GM06990 (cell line): Measurements from ENCODE around the gene DNHD1.
A peak's percentile ranks its signal among the peaks of the same experiment; 100 is the strongest.

ENCODE experiments used
- DNase-seq: peaks from one replicate; pipeline ENCODE4 v3.0.0-alpha.2; 2011; ENCODE audit not compliant: insufficient read length; ENCODE audit errors: extremely low read depth
- H3K27me3 ChIP-seq: replicated peaks from 2 replicates; pipeline ENCODE4 v1.6.0; 2011; ENCODE audit warnings: low read length; ENCODE audit not compliant: control insufficient read depth, insufficient read depth
- H3K36me3 ChIP-seq: 2 replicates; pipeline ENCODE4 v1.5.1; 2011; ENCODE audit warnings: low read length; ENCODE audit not compliant: control insufficient read depth, insufficient read depth
- H3K4me3 ChIP-seq: replicated peaks from 2 replicates; pipeline ENCODE4 v1.5.1; 2011; ENCODE audit warnings: low read depth, mild to moderate bottlenecking, control low read depth, low read length
- CTCF ChIP-seq: IDR thresholded peaks from 2 replicates; pipeline ENCODE4 v1.5.1; 2011; ENCODE audit warnings: low read length, control low read depth, mild to moderate bottlenecking, inconsistent platforms; ENCODE audit not compliant: insufficient read depth, poor library complexity, severe bottlenecking

The DNHD1 gene

GRCh38 chr11:6606471-6607189 is 109.5 kb downstream of the DNHD1 start:
- H3K4me3 ChIP-seq, result peak overlapping the region; percentile 12
- no peaks in the 10 kb centered on the region for H3K27me3 ChIP-seq
- peaks cover 19% of the 10 kb centered on the region for H3K36me3 ChIP-seq
- TF ChIP-seq CTCF, result no peak
- peak; percentile 83 for DNase-seq

GRCh38 chr11:6607190-6607795 is 110.2 kb downstream of the DNHD1 start:
- peak overlapping the region; percentile 9; the same call in 1 of the 2 replicates for H3K4me3 ChIP-seq
- no peak for DNase-seq
- no peak for TF ChIP-seq CTCF
- no peaks in the 10 kb centered on the region for H3K27me3 ChIP-seq
- peaks cover 18% of the 10 kb centered on the region for H3K36me3 ChIP-seq

GRCh38 chr11:6608011-6608410 is 110.9 kb downstream of the DNHD1 start:
- no peaks in the 10 kb centered on the region for H3K27me3 ChIP-seq
- H3K4me3 ChIP-seq, result no peak overlapping the region
- H3K36me3 ChIP-seq, result peaks cover 18% of the 10 kb centered on the region
- TF ChIP-seq CTCF, result no peak
- DNase-seq, result no peak

GRCh38 chr11:6608726-6609501 is 111.8 kb downstream of the DNHD1 start:
- TF ChIP-seq CTCF, result no peak
- peaks cover 18% of the 10 kb centered on the region for H3K36me3 ChIP-seq

GRCh38 chr11:6609502-6610015 is 112.5 kb downstream of the DNHD1 start:
- no peak for DNase-seq
- H3K4me3 ChIP-seq, result no peak overlapping the region
- H3K36me3 ChIP-seq, result peaks cover 18% of the 10 kb centered on the region
- no peaks in the 10 kb centered on the region for H3K27me3 ChIP-seq
- TF ChIP-seq CTCF, result no peak

More at GRCh38 chr11:6608726-6609501, 111.8 kb downstream of the DNHD1 start:
- H3K4me3 ChIP-seq, result no peak overlapping the region
- DNase-seq, result no peak
- no peaks in the 10 kb centered on the region for H3K27me3 ChIP-seq
